Measurements from ENCODE around the gene TENM4. TPM values are rescaled to one million over a fixed set of nuclear protein-coding genes. Genes with fewer than 3 reads are reported as not detected.

TENM4 gene
- total and polyA plus RNA-seq, 2 of the 13 experiments (the other 11 are each of a cell fraction or from before 2014, with no cell fraction given) = not detected

DNA sequence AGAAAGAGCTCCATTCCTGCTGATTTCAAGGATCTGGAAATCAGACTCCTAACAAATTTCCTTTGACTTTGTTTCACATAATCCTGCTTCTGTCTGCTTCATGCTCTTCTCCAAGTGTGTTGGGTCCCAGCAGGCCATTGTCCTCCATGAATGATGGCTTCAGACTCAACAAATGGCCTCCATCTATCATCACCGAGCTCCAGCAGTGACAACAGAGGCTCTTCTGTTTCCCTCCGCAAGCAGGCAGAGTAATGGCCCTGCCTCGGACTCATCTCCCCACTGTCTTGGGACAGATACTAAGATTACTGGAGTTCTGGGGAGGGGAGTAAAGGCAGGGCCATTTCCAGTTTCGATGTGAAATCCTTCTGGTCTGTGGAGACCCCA lies 127.3 kb downstream of the TENM4 start:
- Histone ChIP-seq H3K36me3 (replicated peaks in 1 of 2; ENCODE audit: control insufficient read depth in 1 of 2, insufficient read depth in 2 of 2, low read length in 2 of 2) (no peaks in the 10 kb centered on the region), H3K27ac (ENCODE audit: extremely low read length, insufficient read depth, low read length) (no peak overlapping the region), H3K9me3 (ENCODE audit: low read length) (no peaks in the 10 kb centered on the region), H3K27me3 (ENCODE audit: control insufficient read depth in 1 of 2, insufficient read depth in 2 of 2, low read length in 2 of 2) (peaks cover 0 to 1% of the 10 kb centered on the region in 2 experiments; a peak in 1 of 5 replicates), H3K9ac (ENCODE audit: insufficient read depth, low read depth, low read length) (no peak overlapping the region), H3K79me2 (ENCODE audit: insufficient read depth, low read length) (no peaks in the 10 kb centered on the region), H3K4me3 (replicated peaks in 1 of 3; ENCODE audit: insufficient read depth in 1 of 3, low read depth in 2 of 3, low read length in 3 of 3) (no peak overlapping the region), H3K4me1 (ENCODE audit: insufficient read depth, low read length) (no peaks in the 10 kb centered on the region), H3K4me2 (ENCODE audit: low read depth, low read length) (no peak overlapping the region), H4K20me1 (ENCODE audit: insufficient read depth, low read length) (no peaks in the 10 kb centered on the region), H2AFZ (ENCODE audit: low read length) (no peak overlapping the region)
- BruUV-seq (replicated peaks) = no TSS peak
- ChIA-PET POLR2A (no interaction called here), CTCF (ENCODE audit: low intra/inter-chr PET ratio, low total read pairs) (no interaction called here)
- no peak for ATAC-seq
- TF ChIP-seq, protein P1, sequence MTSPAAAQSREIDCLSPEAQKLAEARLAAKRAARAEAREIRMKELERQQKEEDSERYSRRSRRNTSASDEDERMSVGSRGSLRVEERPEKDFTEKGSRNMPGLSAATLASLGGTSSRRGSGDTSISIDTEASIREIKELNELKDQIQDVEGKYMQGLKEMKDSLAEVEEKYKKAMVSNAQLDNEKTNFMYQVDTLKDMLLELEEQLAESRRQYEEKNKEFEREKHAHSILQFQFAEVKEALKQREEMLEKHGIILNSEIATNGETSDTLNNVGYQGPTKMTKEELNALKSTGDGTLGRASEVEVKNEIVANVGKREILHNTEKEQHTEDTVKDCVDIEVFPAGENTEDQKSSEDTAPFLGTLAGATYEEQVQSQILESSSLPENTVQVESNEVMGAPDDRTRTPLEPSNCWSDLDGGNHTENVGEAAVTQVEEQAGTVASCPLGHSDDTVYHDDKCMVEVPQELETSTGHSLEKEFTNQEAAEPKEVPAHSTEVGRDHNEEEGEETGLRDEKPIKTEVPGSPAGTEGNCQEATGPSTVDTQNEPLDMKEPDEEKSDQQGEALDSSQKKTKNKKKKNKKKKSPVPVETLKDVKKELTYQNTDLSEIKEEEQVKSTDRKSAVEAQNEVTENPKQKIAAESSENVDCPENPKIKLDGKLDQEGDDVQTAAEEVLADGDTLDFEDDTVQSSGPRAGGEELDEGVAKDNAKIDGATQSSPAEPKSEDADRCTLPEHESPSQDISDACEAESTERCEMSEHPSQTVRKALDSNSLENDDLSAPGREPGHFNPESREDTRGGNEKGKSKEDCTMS (CRISPR knock-in tag; conservative IDR thresholded peaks at IDR 0.05) = no peak
- WGBS (ENCODE audit: low lambda C conversion rate) = 14% methylated on average over 4 of the region's 4 CpGs
- intact Hi-C loops (cut with micrococcal nuclease; ENCODE audit: unreplicated experiment) (no loop called here), in situ Hi-C loops (cut with HindIII; ENCODE audit: extremely low pct_ligation_motif_present, low pct_unique_long_range_greater_than_20kb) (no loop called here)
- FAIRE-seq = no peak
- no peak for DNase-seq (ENCODE audit: low spot score)

DNA sequence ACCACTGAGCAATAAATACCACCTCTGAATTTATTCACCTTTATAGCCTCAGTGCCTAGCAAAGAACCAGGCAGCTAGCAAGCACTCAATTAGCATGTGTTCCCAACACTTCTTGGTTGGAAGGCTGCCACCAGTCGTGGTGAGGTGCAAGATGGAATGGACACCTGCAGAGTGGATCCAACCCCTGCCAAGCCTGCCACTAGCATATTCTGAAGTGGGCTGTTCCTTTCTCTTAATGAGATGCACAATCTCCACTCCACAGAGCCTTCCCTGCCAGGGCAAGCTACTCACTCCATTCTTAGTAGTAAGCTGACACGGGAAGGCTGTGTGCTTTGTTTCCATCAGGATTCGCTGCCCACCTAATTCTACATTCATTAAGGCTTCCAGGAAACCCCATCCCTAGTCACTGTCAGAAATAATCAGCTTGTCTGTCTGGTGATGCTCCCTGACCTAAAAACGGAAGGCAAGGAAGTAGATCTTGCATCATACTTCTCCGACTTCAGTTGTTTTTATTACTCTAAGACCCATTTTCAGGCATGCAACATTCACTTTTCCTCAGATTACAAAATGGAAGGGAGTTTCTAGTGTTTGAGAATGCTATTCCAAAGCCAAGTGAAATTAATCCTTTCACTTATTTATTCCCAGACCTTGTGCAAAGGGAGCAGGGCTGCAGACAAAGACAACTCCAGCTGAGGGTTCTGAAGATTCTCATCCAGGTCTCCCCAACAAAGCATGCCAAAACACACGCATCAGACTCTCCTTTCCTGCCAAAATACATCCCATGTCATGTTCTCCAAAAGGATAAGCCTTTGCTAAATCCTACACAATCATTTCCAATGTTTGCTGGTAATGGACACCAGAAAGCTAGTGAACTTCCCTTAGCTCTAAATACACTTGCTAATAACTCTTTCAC lies 128.0 kb downstream of the TENM4 start:
- H3K9me3 ChIP-seq (ENCODE audit: low read length) = no peaks in the 10 kb centered on the region
- no peaks in the 10 kb centered on the region for H4K20me1 ChIP-seq (ENCODE audit: insufficient read depth, low read length)
- H3K4me2 ChIP-seq (ENCODE audit: low read depth, low read length) = no peak overlapping the region
- no peak for FAIRE-seq
- no peaks in the 10 kb centered on the region for H3K79me2 ChIP-seq (ENCODE audit: insufficient read depth, low read length)
- H3K4me1 ChIP-seq (ENCODE audit: insufficient read depth, low read length) = no peaks in the 10 kb centered on the region
- TF ChIP-seq ZFAT (CRISPR knock-in tag; conservative IDR thresholded peaks at IDR 0.05) (no peak), ZNF546 (CRISPR knock-in tag; conservative IDR thresholded peaks at IDR 0.05) (no peak), CCAR2 (optimal IDR thresholded peaks at IDR 0.05; ENCODE audit: low read depth, low read length) (no peak), CBX5 (CRISPR knock-in tag; IDR thresholded peaks at IDR 0.05; ENCODE audit: borderline replicate concordance) (no peak), ZNF674 (CRISPR knock-in tag; IDR thresholded peaks at IDR 0.05; ENCODE audit: low read depth) (no peak), SATB2 (CRISPR knock-in tag; IDR thresholded peaks at IDR 0.05) (no peak)
- TF ChIP-seq, protein P2, sequence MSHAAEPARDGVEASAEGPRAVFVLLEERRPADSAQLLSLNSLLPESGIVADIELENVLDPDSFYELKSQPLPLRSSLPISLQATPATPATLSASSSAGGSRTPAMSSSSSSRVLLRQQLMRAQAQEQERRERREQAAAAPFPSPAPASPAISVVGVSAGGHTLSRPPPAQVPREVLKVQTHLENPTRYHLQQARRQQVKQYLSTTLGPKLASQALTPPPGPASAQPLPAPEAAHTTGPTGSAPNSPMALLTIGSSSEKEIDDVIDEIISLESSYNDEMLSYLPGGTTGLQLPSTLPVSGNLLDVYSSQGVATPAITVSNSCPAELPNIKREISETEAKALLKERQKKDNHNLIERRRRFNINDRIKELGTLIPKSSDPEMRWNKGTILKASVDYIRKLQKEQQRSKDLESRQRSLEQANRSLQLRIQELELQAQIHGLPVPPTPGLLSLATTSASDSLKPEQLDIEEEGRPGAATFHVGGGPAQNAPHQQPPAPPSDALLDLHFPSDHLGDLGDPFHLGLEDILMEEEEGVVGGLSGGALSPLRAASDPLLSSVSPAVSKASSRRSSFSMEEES (CRISPR knock-in tag; IDR thresholded peaks at IDR 0.05) = no peak
- H3K9ac ChIP-seq (ENCODE audit: insufficient read depth, low read depth, low read length) = no peak overlapping the region
- no peak overlapping the region for H3K4me3 ChIP-seq (replicated peaks in 1 of 3; ENCODE audit: insufficient read depth in 1 of 3, low read depth in 2 of 3, low read length in 3 of 3)
- no peak for ATAC-seq
- H3K27ac ChIP-seq (ENCODE audit: extremely low read length, insufficient read depth, low read length) = no peak overlapping the region
- ChIA-PET POLR2A (no interaction called here), CTCF (ENCODE audit: low intra/inter-chr PET ratio, low total read pairs) (no interaction called here)
- no peak overlapping the region for H2AFZ ChIP-seq (ENCODE audit: low read length)
- no peaks in the 10 kb centered on the region for H3K36me3 ChIP-seq (replicated peaks in 1 of 2; ENCODE audit: control insufficient read depth in 1 of 2, insufficient read depth in 2 of 2, low read length in 2 of 2)
- in situ Hi-C loops (cut with HindIII; ENCODE audit: extremely low pct_ligation_motif_present, low pct_unique_long_range_greater_than_20kb) (no loop called here), intact Hi-C loops (cut with micrococcal nuclease; ENCODE audit: unreplicated experiment) (no loop called here)
- WGBS (ENCODE audit: low lambda C conversion rate) = 0% methylated on average over 5 of the region's 6 CpGs
- H3K27me3 ChIP-seq (ENCODE audit: control insufficient read depth in 1 of 2, insufficient read depth in 2 of 2, low read length in 2 of 2) = peaks cover 0 to 1% of the 10 kb centered on the region in 2 experiments; a peak in 1 of 5 replicates
- DNase-seq (ENCODE audit: low spot score) = no peak
- BruUV-seq (replicated peaks) = no TSS peak

All from HepG2 (cell line).